NCI-H128 (cell line): Measurements from ENCODE around the gene TMPRSS12.
"Not testable (repeated sequence)": the region's sequence is repeated elsewhere in the genome, so short reads cannot be mapped to it uniquely, and the experiment has no call there.

Experiments
- DNase-seq: peaks from one replicate; lab custom pipeline; 2025; ENCODE audit not compliant: unreplicated experiment; lab: John Stamatoyannopoulos, UW

The TMPRSS12 gene, protein sequence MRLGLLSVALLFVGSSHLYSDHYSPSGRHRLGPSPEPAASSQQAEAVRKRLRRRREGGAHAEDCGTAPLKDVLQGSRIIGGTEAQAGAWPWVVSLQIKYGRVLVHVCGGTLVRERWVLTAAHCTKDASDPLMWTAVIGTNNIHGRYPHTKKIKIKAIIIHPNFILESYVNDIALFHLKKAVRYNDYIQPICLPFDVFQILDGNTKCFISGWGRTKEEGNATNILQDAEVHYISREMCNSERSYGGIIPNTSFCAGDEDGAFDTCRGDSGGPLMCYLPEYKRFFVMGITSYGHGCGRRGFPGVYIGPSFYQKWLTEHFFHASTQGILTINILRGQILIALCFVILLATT

DNA sequence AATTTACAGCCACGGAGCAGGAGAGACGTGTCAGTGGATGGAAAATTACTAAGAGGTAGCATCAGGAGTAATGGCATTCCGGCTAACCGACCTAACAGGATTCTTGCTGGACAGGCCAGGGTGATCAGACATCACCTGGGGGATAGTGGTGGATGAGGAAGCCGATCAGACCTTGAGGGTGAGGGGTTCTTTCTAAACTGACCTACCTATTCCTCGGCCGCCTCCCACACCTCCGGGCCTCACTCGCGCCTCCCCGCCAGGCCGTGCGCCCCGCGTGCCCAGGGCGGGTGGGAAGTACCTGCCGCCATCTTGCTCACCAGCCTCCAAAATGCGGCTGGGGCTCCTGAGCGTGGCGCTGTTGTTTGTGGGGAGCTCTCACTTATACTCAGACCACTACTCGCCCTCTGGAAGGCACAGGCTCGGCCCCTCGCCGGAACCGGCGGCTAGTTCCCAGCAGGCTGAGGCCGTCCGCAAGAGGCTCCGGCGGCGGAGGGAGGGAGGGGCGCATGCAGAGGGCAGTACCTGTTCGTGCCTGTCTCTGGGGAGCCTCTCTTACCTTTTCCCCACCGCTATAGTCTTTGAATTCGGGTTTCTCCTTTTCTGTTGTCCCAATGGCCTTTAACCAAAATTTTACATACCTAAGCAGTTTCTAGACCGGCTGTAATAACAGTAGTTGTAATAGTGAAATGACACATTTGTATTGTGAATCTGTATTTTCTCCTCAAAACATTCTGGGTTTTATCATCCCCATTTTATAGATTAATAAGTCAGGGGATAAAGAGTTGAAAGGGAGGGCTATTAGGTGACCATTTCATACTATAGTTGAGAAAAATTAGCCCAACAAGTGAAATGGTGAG is at the start of gene TMPRSS12:
Gene TMPRSS12 (plus strand): TSS at position 290 of the 857 bp plus-strand sequence. CDS start 39 bp downstream, at position 329.
- DNase-seq = no peak

DNA sequence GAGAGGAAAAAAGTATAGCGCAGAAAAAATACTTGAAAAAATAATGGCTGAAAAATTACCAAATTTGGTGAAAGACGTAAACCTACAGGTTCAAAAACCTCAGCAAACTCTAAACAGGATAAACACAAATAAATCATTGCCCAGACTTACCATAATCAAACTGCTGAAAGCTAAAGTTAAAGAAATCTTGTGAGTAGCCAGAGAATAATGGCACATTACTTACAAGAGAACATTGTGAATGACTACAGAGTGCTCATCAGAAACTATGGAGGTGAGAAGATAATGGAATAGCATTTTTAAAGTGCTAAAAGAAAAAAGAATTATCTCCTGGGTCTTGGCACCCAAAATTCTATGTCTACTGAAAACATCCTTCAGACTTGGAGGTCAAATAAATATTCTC is 42.8 kb upstream of the TMPRSS12 start:
- no peak for DNase-seq

DNA sequence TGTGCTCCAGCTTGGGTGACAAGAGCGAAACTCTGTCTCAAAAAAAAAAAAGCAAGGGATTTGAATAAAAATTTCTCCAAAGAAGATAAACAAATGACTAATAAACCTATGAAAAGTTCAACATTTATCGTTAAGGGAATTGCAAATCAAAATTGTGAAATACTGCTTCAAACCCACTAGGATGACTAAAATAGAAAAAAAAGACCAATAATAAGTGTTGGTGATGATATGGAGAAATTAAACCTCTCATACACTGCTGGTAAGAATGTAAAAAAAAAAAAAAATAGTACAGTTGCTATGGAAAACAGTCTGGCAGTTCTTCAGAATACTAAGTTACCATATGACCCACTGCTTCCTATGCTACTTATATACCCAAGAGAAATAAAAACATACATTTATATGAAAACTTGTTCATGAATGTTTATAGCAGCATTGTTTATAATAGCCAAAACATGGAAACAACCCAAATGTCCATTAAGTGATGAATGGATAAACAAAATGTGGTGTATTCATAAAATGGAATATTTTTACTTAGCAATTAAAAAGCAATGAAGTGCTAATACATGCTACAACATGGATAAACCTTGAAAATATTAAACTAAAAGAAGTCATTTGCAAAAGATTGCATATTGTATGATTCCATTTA is 39.4 kb upstream of the TMPRSS12 start:
- no peak for DNase-seq

DNA sequence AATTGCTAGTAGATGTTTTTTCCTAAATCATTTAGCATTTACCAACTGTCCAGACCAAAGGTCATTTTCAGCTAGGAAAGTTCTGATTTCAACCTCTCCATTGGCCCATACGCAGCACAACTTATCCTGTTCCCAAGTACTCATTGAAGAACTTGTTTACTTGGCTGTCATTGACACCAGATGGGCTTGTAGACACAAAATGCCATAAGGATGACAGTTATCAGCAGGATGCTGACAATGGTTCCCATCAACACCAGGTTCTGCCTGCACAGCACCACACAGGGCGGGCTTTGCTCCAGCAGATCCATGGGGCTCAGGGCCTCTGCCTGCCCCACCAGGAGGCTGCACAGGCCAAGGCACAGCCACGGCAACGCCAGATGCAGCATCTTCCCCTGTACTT is 36.5 kb upstream of the TMPRSS12 start:
- DNase-seq = no peak

DNA sequence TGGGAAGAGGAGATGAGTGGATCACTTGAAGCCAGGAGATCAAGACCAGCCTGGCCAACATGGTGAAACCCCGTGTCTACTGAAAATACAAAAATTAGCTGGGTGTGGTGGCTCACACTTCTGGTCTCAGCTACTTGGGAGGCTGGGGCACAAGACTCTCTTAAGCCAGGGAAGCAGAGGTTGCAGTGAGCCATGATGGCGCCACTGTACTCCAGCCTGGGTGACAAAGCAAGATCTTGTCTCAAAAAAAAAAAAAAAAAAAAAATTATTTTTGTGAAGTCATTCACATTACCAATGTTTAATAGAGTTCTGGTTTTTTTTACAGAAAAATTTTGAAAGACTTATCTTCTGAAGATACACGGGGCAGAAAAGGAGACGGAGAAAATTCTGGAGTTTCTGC is 33.6 kb upstream of the TMPRSS12 start:
- not testable (repeated sequence) for DNase-seq

DNA sequence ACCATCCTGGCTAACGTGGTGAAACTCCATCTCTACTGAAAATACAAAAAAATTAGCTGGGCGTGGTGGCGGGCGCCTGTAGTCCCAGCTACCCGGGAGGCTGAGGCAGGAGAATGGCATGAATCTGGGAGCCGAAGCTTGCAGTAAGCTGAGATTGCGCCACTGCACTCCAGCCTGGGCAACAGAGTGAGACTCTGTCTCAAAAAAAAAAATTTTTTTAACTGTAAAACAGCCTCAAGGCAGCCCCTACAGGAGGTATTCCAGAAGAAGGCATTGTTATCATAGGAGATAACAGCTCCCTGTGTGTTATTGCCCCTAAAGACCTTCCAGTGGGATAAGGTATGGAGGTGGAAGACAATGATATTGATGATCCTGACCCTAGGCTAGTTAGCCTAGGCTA is 27.8 kb upstream of the TMPRSS12 start:
- DNase-seq = not testable (repeated sequence)

DNA sequence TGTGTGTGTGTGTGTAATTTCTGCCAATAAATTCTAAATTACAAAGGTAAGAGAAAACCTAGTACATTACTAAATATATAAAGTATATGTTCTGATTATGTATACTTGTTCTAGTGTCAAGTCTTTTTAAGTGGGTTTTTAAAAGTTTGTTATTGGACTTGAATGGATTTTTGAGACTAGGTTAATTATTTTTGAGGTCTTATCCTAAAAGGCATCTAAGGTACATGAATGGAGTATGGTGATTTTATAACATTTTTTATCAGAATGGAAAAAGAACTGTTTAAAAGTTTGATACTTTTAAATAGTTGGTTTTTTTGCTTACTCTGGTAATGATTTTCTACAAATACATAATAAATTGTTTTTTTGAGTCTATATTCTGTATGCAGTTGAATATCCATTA is 22.5 kb upstream of the TMPRSS12 start:
- no peak for DNase-seq

DNA sequence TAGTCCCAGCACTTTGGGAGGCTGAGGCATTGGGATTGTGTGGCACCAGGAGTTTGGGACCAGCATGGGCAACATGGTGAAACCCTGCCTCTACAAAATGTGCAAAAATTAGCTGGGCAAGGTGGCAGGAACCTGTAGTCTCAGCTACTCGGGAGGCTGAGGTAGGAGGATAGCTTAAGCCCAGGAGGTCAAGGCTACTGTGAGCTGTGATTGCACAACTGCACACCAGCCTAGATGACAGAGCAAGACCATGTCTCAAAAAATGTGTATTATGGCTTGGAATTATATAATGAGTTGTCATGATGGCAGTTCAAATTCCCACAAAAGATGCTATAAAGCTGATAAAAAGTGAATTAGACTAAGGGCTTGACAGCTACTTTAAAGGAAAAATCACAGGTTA is 20.6 kb upstream of the TMPRSS12 start:
- DNase-seq = no peak

DNA sequence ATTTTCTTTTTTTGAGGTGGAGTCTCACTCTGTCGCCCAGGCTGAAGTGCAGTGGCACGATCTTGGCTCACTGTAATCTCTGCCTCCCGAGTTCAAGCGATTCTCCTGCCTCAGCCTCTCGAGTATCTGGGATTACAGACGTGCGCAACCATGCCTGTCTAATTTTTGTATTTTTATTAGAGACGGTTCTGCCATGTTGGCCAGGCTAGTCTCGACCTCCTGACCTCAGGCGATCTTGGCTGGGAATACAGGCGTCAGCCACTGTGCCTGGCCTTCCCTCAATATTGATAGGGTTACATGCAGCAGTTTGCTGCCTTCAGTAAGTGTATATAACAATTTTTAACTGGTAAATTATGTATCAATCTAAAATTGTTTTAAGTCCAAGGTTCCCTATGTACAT is 19.0 kb upstream of the TMPRSS12 start:
- not testable (repeated sequence) for DNase-seq

DNA sequence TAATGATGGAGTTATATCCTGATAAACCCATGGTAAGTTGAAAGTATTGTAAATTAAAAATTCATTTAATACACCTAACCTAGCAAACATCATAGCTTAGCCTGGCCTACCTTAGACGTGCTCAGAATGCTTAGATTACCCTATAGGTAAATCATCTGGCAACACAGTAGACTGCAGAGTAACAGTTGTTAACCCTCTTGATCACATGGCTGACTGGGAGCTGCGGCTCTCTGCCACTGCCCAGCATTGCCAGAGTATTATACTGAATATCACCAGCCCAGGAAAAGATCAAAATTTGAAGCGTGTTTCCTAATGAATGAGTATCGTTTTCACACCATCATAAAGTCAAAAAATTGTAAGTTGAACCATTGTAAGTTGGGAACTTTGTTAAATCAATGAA is 17.8 kb upstream of the TMPRSS12 start:
- no peak for DNase-seq

DNA sequence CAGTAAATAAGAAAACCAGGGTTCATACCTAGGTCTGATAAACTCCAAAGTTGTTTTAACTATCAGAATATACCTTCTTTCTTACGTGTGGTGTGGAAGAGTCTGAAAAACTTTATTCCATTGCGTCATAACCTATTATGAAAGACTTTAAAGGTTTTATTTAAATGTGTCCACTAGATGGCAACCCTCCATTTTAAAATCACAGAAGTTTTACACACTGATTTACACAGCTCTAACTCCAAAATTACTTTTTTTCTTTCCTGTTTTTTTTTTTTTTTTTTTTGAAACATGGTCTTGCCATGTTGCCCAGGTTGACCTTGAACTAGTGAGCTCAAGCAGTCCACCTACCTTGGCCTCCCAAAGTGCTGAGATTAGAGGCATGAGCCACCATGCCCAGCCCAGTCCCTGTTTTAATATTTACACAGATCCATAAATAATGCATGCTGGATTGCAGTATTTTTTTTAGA is 17.3 kb upstream of the TMPRSS12 start:
- peak; percentile 11 for DNase-seq

DNA sequence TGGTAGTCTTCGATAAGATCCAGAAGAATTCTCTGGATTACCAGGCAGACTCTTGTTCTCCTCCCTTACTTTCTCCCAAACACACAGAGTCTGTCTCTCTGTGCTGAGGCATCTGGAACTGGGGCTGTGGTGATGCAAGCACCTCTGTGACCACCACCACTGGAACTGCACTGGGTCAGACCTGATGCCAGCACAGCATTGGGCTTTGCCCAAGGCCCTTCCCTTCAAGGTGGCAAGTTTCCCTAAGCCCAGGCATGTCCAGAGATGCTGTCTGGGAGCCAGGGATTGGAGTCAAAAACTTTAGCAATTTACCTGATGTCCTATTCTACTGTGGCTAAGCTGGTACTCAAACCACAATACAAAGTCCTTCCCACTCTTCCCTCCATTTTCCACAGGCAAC is 14.6 kb upstream of the TMPRSS12 start:
- no peak for DNase-seq

DNA sequence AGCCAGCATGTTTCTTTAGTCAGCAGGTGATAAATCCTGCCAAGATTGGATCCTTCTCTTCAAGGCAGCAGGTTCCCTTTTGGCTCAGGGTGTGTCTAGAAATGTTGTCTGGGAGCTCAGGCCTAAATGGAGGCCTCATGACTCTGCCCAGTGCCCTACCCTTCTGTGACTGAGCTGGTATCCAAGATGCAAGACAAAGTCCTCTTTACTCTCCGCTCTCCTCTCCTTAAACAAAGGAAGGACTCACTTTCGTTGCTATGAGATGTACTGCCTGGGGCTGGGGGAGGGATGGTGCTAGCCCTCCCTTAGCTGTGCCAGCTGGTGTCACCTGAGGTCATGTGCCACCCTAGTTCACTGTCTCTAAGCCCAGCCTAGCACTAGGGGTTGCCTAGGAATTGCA is 13.8 kb upstream of the TMPRSS12 start:
- DNase-seq = no peak

DNA sequence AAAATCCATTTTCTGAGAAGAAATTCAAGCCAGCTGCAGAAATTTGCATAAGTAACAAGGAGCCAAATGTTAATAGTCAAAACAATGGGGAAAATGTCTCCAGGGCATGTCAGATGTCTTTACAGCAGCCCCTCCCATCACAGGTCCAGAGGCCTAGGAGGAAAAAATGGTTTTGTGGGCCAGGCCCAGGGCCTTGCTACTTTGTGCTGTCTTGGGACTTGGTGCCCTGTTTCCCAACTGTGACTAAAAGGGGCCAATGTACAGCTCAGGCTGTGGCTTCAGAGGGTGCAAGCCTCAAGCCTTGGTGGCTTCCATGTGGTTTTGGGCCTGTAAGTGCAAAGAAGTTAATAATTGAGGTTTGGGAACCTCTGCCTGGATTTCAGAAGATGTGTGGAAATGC is 8.9 kb upstream of the TMPRSS12 start:
- not testable (repeated sequence) for DNase-seq

DNA sequence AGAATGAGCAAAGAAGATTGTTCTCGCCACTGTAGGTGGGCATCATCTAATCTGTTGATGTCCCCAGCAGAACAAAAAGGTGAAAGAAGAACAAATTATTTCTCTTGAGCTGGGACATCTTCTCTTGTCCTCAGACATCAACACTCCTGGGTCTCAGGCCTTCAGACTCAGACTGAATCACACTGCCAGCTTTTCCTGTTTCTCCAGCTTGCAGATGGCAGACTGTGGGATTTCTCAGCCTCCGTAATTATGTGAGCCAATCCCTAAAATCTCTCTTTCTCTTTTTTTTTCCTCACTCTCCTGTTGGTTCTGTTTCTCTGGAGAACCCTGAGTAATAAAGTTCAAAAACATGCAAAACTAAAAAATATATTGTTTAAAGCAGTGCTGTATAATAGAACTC is 3.7 kb upstream of the TMPRSS12 start:
- DNase-seq = no peak

DNA sequence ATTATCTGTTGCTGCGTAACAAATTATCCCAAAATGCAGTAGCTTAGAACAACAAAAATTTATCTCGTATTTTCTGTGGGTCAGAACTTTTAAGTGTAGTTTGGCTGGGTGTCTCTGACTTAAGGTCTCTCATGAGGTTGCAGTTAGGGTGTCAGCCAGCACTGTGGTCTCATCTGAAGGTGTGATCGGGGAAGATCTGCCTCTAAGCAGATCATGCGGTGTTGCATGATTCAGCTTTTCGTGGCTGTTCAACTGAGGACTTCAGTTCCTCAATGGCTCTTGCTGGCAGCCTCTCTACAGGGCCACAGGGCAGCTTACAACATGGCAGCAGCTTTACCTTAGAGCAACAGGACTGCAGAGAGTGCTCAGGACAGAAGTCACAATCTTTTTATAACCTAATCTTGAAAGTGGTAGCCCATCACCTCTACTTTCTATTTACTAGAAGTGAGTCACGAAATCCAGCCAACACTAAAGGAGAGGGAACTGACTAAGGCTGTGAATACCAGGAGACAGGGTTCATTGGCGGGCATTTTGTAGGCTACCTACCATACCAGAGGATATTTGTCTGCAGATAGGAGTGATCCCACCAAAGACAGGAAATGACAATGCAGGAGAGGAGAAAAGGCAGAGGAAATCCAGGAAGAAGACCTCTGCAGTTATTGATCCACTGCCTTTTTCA is 1.8 kb upstream of the TMPRSS12 start:
- DNase-seq = no peak

DNA sequence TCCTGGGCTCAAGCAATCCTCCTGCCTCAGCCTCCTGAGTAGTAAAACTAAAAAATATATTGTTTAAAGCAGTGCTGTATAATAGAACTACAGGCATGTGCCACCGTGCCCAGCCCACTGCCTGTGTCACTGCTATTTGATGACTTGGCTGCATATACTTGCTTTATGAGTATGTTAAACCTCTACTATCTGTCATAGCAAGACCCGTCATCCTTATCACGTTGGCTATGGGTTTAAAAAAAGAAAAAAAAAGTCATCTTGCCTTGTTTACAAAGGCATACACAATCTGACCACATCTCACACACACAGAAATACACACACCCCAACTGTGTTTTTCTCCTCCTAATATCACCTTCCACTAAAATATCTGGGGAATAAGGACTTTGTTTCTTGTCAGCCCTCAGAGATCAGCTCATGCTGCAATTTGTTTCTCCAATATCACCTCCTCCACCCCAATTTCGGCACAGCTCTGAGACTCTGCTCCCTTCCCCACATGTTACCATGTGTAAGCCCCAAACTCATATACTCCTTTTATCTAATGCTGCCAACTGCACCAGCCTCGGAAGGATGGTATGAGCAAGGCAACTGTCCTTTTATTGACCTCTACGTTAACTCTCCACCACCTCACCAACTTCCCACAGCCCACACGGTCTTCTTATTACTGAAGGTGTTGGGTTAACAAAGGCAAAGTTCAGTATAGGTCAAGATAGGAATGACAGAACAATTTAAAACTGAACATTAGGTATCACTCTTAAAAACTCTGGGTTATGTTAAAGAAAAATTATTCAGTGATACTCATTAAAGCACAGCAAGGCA is 802 bp upstream of the TMPRSS12 start:
- no peak for DNase-seq

DNA sequence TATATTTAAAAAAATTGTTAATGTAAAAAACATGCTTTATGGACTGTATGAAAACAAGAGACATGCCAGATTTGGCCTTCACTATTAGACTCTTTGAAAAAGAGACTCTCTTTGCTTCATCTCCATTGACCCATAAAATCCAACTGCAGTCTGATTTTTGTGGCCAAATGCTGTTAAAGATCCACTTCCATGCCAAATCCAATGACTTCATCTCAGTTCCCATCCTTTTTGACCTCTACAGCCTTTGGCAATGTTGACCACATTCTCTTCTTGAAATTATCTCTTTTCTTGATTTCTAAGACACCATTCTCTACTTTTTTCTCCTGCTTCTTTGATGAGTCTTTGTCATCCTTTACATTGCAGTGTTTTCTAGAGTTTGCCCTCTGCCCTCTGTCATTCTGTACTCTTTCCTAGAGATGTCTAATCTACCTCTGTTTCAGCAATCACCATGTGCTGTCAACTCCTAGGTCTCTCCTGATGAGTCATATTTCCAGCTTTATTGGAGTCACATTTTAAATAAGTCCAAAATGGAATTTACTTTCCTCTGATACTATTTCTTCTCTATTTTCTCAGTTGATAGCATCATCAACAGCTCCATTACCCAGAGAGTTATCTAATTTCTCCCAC is 2.4 kb downstream of the TMPRSS12 start:
- no peak for DNase-seq

DNA sequence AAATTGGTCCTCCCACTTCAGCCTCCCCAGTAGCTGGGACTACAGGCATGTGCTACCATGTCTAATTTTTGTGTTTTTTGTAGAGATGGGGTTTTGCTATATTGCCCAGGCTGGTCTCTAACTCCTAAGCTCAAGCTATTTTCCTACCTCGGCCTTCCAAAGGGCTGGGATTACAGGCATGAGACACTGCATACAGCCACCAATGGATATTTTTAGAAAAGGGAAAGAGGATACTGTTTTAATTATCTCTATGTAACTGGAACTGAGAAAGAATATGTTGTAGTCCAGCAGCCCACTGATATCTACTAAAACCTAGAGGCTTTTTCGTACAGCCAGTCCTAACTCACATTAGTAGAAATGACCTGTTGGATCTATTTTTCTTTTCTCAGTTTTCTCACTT is 6.2 kb downstream of the TMPRSS12 start:
- no peak for DNase-seq

DNA sequence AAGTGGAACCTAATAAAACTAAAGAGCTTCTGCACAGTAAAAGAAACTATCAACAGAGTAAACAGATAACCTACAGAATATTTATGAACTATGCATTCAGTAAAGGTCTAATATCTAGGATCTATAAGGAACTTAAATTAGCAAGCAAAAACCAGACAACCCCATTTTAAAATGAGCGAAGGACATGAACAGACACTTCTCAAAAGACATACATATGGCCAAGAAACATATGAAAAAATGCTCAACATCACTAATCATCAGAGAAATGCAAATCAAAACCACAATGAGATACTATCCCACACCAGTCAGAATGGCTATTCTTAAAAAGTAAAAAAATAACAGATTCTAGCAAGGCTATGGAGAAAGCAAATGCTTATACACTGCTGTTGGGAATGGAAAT is 12.5 kb downstream of the TMPRSS12 start:
- DNase-seq = not testable (repeated sequence)
